Erythroblast (primary cell): Measurements from ENCODE around the gene NMNAT2.

Experiments used
- DNase-seq, 2 experiments: peaks; one replicate each; lab custom pipeline; 2025; lab: John Stamatoyannopoulos, UW
- GATA1 ChIP-seq: IDR thresholded peaks from 2 replicates; pipeline ENCODE4 v1.6.1; 2011; ENCODE audit warnings: low read depth, mild to moderate bottlenecking, control low read depth, low read length, moderate library complexity
- POLR2A ChIP-seq: IDR thresholded peaks from 2 replicates; pipeline ENCODE4 v1.6.1; 2011; ENCODE audit warnings: mild to moderate bottlenecking, low read length

Gene NMNAT2

DNA sequence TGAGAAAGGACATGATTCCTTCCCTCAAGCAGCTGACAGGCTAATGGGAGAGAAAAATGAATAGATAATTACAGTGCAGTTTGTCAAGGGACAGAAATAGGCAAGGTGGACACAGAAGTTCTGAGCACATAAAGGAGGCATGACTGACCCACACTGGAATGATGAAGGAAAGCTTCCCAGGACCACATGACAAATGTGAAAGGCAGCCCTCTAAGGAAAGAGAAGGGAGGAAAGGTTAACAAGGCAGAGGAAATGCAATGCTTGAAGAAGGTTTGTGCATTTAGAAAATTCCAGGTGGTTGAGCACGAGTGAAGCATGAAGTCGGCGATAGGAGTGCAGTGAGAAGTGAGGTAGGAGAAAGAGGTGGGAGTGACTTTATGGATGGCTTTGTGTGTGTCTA lies 194.7 kb downstream of the NMNAT2 start:
- TF ChIP-seq POLR2A, result no peak
- no peak for TF ChIP-seq GATA1
- DNase-seq, result no peak

DNA sequence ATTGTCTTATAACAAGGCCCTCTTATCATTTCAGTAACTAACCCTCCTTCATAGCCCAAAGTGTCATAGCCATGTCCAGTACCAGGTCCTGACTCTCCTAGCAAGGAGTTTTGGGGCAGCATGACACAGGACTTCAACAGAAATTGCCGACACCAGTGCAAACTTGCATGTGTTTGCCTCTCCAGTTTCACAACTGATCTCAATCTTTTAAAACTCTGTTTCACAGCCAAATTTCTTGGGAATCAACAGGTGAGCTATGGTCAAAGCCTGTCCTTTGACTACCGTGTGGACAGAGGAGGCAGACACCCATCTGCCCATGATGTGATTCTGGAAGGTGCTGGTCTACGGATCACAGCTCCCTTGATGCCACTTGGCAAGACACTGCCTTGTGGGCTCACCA lies 195.3 kb downstream of the NMNAT2 start:
- DNase-seq, result no peak
- TF ChIP-seq GATA1 (no peak), POLR2A (no peak)

DNA sequence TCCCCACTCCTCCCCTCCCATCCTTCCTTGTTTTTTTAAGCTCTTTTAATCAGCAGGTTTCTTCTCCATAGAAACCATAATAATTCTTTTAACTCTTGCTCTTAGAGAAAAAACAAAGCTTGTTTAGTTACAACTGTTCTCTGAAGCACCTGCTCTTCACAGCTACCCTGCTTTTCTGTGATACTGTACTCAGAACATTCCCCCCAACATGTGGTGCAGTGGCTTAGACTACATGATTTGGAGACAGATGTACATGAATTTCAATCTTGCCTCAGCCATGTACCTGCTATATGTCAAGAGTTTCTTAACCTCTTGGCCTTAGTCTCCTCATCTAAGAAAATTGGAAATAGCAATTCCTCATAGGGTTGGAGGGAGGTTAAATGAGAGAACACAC lies 198.6 kb downstream of the NMNAT2 start:
- no peak for DNase-seq
- TF ChIP-seq POLR2A, result no peak
- no peak for TF ChIP-seq GATA1

DNA sequence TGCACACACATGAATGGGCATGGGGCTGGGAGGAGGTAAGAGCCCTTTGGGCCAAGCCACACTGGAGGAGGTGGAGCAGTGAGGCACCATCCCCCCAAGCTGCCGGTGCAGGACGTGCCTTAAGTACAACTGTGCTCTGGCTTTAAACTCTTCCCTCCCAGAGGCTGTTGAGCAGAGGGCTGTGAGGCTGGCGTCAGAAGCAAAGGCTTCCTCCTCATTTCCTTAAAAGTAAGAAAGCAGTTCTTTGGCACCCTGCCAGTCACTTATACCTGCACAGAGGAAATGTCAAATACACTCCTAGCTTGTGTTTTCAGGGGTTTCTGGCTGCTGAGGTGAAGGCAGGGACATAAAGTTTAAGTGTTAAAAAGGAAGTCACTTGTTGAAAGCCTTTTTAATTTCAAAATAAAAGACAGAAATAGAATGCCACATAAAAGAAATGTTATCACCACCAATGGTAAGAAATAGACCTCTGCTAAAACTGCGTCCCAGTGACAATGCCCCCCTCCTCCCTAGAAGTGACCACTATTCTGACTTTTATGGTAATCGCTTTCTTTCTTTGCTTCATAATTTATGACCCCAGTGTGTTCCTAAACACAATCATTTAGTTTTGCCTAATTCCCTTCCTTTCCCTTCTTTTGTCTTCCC lies 199.1 kb downstream of the NMNAT2 start:
- DNase-seq, result peak in 1 of 2 experiments; percentile 16
- TF ChIP-seq GATA1 (no peak), POLR2A (no peak)

DNA sequence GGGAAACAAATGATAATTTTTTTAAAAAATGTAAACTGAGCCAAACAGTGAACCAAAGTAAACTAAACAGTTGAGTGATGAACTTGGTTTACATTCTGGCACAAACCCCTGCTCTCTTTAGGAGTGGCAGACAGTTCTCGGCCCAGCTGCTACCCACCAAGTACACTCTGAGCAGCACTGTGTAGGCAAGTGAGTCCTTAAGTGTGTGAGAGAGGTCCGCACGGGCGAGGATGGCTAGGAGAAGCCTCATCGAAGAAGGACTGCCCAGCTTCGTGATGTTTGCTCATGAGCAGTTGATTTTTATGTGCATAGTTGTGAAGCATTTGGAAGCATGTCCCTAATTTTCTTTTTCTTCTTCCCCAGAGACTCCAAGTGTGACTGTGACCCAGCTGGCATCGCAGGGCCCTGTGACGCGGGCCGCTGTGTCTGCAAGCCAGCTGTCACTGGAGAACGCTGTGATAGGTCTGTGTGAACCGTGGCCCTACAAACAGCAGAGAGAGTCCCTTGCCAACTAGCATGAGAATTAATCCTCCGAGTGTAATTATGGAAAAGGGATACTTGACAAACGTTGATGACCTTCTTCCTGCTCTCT lies 200.1 kb downstream of the NMNAT2 start:
- DNase-seq, result no peak
- no peak for TF ChIP-seq GATA1
- TF ChIP-seq POLR2A, result no peak

DNA sequence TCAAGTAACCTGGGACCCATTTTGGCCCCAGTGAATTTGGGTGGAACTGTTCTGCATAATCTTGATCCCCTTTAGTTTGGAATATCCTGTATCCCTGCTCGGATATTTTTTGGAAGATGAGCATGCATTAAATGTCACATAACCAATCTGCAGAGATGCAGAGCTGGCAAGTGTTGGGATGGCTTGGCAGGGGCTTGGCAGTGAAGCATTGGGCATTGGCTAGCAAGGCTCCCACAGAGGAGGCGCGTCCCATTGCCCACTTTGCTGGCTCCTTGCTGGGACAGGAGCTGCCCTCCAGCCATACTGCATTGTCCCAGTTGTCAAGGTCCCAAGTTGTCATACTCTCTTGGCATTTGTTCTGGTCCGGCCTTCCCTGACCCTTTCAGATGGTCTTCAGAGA lies 202.2 kb downstream of the NMNAT2 start:
- DNase-seq, result no peak
- TF ChIP-seq POLR2A (no peak), GATA1 (no peak)

DNA sequence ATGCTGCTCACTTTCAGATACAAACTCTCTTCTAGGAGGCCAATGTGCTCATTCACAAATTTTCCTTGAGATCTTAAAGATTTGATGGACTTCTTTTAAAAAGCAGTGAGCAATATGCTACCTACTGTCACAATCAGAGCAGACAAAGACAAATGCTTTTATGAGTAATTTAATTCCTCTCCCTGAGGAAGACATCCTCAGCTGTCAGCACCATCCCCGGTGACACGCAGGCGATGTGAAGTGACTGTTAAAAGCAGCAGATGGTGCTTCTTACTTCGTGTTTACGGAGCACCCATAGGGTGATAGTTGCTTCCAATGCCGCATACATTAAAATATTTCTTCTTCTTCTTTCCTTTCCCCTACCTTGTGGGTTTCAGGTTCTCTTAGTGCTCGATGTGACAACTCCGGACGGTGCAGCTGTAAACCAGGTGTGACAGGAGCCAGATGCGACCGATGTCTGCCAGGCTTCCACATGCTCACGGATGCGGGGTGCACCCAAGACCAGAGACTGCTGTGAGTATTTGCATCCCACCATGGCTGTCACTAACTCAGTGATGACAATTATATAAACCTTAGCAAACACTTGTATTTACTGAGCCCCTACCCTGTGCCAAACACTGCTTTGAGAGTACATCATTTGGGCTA lies 203.0 kb downstream of the NMNAT2 start:
- TF ChIP-seq POLR2A, result no peak
- no peak for TF ChIP-seq GATA1
- no peak for DNase-seq

DNA sequence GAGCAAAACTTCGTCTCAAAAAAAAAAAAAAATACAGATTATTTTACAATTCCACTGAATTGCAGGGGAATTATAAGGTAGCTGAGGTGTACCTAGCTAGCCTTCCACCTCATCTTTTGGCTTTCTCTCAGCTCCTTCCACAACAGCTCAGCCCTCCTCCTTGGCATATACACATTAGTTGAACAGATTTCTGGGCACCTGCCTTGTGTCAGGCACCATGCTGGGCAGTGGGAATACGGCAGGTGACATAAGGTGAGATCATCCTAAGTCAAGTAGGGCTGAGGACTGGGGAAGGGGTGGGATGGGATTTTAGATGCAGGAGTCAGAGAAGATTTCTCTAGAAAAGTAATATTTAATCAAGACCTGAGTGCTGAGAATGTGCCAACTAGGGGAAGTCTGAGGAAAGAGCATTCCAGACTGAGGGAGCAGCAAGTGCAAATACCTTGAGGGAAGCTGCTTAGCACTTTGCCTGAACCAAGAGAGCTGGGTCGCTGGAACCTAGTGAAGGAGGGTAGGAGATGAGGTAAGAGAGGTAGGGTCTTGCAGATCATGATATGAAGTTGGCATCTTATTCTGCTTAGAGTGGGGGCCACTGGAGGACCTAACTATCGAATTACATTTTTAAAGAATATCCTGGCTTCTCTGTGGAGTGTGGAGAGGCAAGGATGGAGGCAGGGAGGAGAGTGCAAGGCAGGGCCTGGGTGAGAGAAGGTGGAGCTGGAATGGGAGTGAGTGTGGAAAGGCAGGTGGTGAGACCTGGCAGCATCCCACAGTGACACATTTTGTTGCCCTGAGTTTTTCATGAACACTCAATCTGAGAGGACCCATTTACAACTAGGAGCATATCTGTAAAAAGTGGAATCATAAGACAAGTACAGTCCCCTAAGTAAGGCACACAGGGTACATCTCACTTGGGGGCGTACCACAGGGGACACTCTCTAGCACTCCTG lies 203.9 kb downstream of the NMNAT2 start:
- TF ChIP-seq GATA1 (no peak), POLR2A (no peak)
- no peak for DNase-seq

DNA sequence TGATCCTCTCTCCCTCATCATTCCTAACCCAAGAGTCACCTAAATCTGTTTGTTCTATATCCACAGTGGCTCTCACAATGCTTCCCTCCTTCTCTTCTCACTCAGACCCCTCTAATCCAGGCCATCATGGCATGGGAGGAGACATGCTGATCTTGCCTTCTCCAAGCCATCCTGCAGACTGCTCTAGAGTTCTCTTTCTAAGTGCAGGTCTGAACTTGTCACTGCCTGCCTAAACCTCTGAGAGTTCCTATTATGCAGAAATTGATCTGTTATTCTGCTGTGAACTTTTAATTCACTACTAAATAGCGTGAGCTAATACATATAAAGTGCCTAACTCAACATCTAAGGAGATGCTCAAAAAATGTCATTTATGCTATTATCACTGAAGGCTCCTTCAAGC lies 205.3 kb downstream of the NMNAT2 start:
- TF ChIP-seq GATA1 (no peak), POLR2A (no peak)

DNA sequence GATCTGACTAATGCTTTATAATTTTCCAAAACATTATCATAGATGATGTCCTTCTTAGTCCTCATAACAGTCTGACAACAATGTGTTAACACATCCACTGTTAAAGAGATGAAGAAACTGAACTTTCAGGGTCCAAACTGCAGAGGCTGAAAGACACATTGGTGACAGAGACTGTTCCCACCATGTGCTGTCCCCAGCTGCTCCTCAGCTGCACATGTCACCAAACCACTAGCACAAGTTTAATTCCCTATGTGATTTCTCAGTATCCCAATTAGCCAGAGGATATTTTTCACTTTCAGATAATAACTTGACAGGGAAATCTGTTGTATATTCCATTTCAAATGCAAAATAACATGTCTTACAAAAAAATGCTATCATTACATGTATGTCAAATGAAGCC lies 207.5 kb downstream of the NMNAT2 start:
- no peak for TF ChIP-seq POLR2A
- TF ChIP-seq GATA1, result no peak
- DNase-seq, result no peak

More for the DNA sequence above, 205.3 kb downstream of the NMNAT2 start:
- no peak for DNase-seq

DNA sequence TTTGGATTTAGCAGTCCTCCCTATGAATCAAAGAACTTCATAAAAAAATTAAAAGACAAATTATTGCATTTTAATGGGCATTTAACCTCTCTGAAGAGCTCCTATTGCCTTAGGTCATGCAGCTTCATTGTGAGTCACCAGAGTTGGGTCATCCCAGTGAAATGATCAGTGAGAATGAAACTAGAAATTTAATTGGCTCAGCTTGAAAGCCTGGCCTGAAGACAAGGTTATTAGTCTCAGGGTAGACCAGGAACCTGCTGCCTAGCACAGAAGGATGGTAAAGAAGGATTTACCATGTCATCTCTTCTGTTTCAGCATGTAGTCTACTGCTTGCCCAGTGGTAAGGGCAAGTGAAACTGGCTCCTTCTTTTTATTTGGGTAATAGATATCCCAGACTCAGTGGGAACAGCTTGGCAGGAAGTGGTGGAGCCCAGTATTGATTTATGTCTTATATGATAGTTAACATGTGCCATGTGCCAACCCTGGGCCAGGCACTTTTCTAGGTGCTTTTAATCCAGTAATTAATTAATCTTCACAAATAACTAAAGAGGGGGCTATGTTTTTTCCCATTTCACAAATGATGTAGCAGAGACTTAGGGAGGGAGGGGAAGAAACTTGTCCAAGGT lies 208.5 kb downstream of the NMNAT2 start:
- TF ChIP-seq GATA1, result no peak
- TF ChIP-seq POLR2A, result no peak
- DNase-seq, result peak; percentile 5 to 67

DNA sequence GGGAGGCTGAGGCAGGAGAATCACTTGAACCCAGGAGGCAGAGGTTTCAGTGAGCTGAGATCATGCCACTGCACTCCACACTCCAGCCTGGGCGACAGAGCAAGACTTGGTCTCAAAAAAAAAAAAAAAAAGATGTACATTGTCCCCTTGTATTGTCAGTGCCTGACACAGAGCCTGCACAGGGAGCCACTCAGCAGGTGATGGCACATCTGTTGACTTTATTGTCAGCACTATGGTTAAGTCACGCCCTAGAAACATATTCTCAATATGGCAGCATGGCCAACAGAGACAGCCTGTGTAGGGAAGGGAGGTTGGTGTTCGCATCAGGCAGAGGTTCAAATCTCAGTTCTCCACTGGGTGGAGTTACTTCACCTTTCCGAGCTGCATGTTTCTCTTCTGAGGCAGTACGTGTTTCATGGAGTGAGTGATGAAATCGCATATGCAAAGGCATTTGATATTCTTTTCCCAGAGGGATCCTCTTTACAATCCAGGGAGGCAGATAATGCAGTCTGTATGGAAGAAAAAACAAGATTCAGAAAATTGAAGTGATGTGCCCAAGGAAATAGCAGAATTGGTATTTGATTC lies 211.6 kb downstream of the NMNAT2 start:
- TF ChIP-seq POLR2A, result no peak
- TF ChIP-seq GATA1, result no peak
- no peak for DNase-seq

DNA sequence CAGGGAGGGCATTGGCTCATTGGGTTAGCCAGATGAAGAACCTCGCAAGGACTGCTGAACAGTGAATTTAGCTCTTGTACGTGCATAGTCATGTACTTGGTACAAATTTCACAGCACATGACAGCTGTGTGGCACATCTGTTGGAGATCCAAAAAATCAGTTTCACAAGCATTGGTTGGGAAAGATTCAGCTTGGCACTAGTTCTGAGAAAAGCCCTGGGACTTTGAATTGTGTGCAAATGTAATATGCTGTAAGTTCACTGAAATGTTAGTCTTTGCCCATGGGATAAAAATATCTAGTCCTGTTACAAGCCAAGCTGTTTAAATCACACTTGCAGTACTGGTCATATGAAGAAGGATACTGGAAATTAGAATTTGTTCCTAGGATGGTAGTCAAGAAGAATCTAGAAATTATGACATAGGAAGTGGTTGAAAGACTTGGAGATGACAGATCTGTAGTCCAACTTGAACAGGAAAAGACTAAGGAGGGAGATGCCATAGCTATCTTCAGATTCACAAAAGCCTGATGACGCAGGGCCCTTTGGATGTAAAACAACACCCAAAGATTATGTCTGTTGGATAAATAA lies 212.9 kb downstream of the NMNAT2 start:
- no peak for TF ChIP-seq GATA1
- TF ChIP-seq POLR2A, result no peak
- no peak for DNase-seq
